Fibroblast of peridontal ligament (primary cell): ENCODE results near the gene NOCT.
"Not testable (repeated sequence)": the region's sequence is repeated elsewhere in the genome, so short reads cannot be mapped to it uniquely, and the experiment has no call there.

Experiments
- DNase-seq: peaks from one replicate; pipeline ENCODE4 v3.0.0-alpha.2; 2010; ENCODE audit errors: extremely low read depth

NOCT gene

GRCh38 chr4:139009702-139010101, 5.9 kb upstream of the NOCT start:
- no peak for DNase-seq

GRCh38 chr4:139011225-139011950, 4.2 kb upstream of the NOCT start:
- no peak for DNase-seq

GRCh38 chr4:139014371-139015268, 961 bp upstream of the NOCT start:
- peak; percentile 94 for DNase-seq

- DNase-seq = peak; percentile 50
Observed at GRCh38 chr4:139015948-139016471, 429 bp downstream of the NOCT start.

GRCh38 chr4:139017861-139018260, 2.3 kb downstream of the NOCT start:
- peak; percentile 27 for DNase-seq

- peak; percentile 26 for DNase-seq
Observed at GRCh38 chr4:139018501-139018900, 2.9 kb downstream of the NOCT start.

- DNase-seq = peak; percentile 83
Observed at GRCh38 chr4:139018971-139019758, 3.6 kb downstream of the NOCT start.

- no peak for DNase-seq
Observed at GRCh38 chr4:139020384-139020783, 4.8 kb downstream of the NOCT start.

- DNase-seq = not testable (repeated sequence)
Observed at GRCh38 chr4:139021071-139021470, 5.5 kb downstream of the NOCT start.

- no peak for DNase-seq
Observed at GRCh38 chr4:139022835-139023234, 7.3 kb downstream of the NOCT start.

- no peak for DNase-seq
Observed at GRCh38 chr4:139024686-139025085, 9.1 kb downstream of the NOCT start.

- DNase-seq = peak; percentile 25
Observed at GRCh38 chr4:139025841-139026240, 10.3 kb downstream of the NOCT start.

GRCh38 chr4:139027776-139028175, 12.2 kb downstream of the NOCT start:
- DNase-seq = no peak

GRCh38 chr4:139028191-139028661, 12.6 kb downstream of the NOCT start:
- no peak for DNase-seq

- DNase-seq = not testable (repeated sequence)
Observed at GRCh38 chr4:139029866-139030363, 14.3 kb downstream of the NOCT start.

GRCh38 chr4:139030614-139031235, 15.1 kb downstream of the NOCT start:
- peak; percentile 93 for DNase-seq

- no peak for DNase-seq
Observed at GRCh38 chr4:139035650-139036049, 20.1 kb downstream of the NOCT start.

GRCh38 chr4:139036885-139037284, 21.3 kb downstream of the NOCT start:
- DNase-seq = no peak

- DNase-seq = no peak
Observed at GRCh38 chr4:139038874-139039443, 23.4 kb downstream of the NOCT start.

- DNase-seq = no peak
Observed at GRCh38 chr4:139042981-139043460, 27.4 kb downstream of the NOCT start.

GRCh38 chr4:139044291-139044690, 28.7 kb downstream of the NOCT start:
- no peak for DNase-seq
